ENCODE measurements around the gene WDR43. TPM values are rescaled to one million over a fixed set of nuclear protein-coding genes. Genes with fewer than 3 reads are reported as not detected.

Gene WDR43
- total and polyA plus RNA-seq, 2 experiments from 2014 or later, result 101 to 140 TPM

DNA sequence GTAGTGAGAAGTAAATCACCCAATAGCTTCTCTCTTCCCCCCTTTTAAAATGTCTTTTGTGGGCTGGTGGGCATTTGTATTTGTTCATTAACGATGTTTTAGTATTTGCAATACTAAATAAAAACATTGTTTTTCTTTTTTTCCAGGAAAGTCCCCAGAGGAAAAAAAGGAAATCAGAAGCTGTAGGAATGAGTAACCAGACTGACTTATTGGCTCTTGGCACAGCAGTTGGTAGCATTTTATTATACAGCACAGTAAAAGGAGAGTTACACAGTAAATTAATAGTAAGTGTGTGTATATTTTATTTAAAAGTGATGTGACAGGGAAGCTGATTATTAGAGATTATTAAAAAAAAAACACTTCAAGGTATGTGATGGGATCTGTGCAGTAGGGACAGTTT lies 7.4 kb downstream of the WDR43 start:
- peaks cover 24% of the 10 kb centered on the region for H3K4me1 ChIP-seq (ENCODE audit: insufficient read depth)
- TF ChIP-seq ZNF331 (CRISPR knock-in tag; IDR thresholded peaks at IDR 0.05; ENCODE audit: low read depth), result no peak
- no peak for TF ChIP-seq JUNB (IDR thresholded peaks at IDR 0.05; ENCODE audit: unreplicated experiment)
- TF ChIP-seq EZH2phosphoT487 (IDR thresholded peaks at IDR 0.05; ENCODE audit: unreplicated experiment), result no peak
- TF ChIP-seq CTCF (conservative IDR thresholded peaks at IDR 0.05; ENCODE audit: low read depth in 2 of 2), result no peak
- TF ChIP-seq, protein P1, sequence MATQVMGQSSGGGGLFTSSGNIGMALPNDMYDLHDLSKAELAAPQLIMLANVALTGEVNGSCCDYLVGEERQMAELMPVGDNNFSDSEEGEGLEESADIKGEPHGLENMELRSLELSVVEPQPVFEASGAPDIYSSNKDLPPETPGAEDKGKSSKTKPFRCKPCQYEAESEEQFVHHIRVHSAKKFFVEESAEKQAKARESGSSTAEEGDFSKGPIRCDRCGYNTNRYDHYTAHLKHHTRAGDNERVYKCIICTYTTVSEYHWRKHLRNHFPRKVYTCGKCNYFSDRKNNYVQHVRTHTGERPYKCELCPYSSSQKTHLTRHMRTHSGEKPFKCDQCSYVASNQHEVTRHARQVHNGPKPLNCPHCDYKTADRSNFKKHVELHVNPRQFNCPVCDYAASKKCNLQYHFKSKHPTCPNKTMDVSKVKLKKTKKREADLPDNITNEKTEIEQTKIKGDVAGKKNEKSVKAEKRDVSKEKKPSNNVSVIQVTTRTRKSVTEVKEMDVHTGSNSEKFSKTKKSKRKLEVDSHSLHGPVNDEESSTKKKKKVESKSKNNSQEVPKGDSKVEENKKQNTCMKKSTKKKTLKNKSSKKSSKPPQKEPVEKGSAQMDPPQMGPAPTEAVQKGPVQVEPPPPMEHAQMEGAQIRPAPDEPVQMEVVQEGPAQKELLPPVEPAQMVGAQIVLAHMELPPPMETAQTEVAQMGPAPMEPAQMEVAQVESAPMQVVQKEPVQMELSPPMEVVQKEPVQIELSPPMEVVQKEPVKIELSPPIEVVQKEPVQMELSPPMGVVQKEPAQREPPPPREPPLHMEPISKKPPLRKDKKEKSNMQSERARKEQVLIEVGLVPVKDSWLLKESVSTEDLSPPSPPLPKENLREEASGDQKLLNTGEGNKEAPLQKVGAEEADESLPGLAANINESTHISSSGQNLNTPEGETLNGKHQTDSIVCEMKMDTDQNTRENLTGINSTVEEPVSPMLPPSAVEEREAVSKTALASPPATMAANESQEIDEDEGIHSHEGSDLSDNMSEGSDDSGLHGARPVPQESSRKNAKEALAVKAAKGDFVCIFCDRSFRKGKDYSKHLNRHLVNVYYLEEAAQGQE (IDR thresholded peaks at IDR 0.05; ENCODE audit: unreplicated experiment), result no peak
- no peak for TF ChIP-seq CREB1 (CRISPR knock-in tag; IDR thresholded peaks at IDR 0.05; ENCODE audit: low read depth)
- TF ChIP-seq STAT1 (IDR thresholded peaks at IDR 0.05; ENCODE audit: unreplicated experiment), result no peak
- TF ChIP-seq, protein P2, sequence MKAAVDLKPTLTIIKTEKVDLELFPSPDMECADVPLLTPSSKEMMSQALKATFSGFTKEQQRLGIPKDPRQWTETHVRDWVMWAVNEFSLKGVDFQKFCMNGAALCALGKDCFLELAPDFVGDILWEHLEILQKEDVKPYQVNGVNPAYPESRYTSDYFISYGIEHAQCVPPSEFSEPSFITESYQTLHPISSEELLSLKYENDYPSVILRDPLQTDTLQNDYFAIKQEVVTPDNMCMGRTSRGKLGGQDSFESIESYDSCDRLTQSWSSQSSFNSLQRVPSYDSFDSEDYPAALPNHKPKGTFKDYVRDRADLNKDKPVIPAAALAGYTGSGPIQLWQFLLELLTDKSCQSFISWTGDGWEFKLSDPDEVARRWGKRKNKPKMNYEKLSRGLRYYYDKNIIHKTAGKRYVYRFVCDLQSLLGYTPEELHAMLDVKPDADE (IDR thresholded peaks at IDR 0.05), result no peak
- TF ChIP-seq ZNF114 (CRISPR knock-in tag; IDR thresholded peaks at IDR 0.05), result no peak
- H3K27me3 Mint-ChIP-seq (ENCODE audit: insufficient read depth, low read depth, poor library complexity), result peaks cover under 1% of the 10 kb centered on the region
- H3K27ac Mint-ChIP-seq, result no peak overlapping the region
- DNase-seq (ENCODE audit: low spot score) (no peak), ATAC-seq (no peak)
- H3F3A ChIP-seq (replicated peaks; ENCODE audit: low read depth), result peaks cover 1% of the 10 kb centered on the region; the same call in 1 of the 2 replicates
- no peaks in the 10 kb centered on the region for H3K9me3 Mint-ChIP-seq
- H3K27ac ChIP-seq (ENCODE audit: low read depth), result no peak overlapping the region
- H3K79me2 ChIP-seq (replicated peaks; ENCODE audit: insufficient read depth), result peaks cover 100% of the 10 kb centered on the region
- H4K20me1 ChIP-seq (replicated peaks; ENCODE audit: insufficient read depth), result peaks cover 87% of the 10 kb centered on the region
- H3K36me3 Mint-ChIP-seq (ENCODE audit: low read depth), result peaks cover 48% of the 10 kb centered on the region
- no peak overlapping the region for H3K4me3 Mint-ChIP-seq
- H3K36me3 ChIP-seq (ENCODE audit: insufficient read depth), result peaks cover 38% of the 10 kb centered on the region
- peaks cover 31% of the 10 kb centered on the region for H3K4me1 Mint-ChIP-seq
- no peak overlapping the region for H2AFZ ChIP-seq
- H3K9me2 ChIP-seq (ENCODE audit: insufficient read depth), result no peaks in the 10 kb centered on the region
- no peak overlapping the region for H3K4me2 ChIP-seq
- no peaks in the 10 kb centered on the region for H3K27me3 ChIP-seq (ENCODE audit: insufficient read depth)
- H3K4me3 ChIP-seq, result no peak overlapping the region

GRCh38 chr2:28902584-28902983 lies 8.1 kb downstream of the WDR43 start:
- Mint-ChIP-seq H3K4me3 (no peak overlapping the region), H3K4me1 (peaks cover 26% of the 10 kb centered on the region), H3K36me3 (ENCODE audit: low read depth) (peaks cover 54% of the 10 kb centered on the region), H3K9me3 (no peaks in the 10 kb centered on the region), H3K27ac (no peak overlapping the region), H3K27me3 (ENCODE audit: insufficient read depth, low read depth, poor library complexity) (no peaks in the 10 kb centered on the region)
- peaks cover 16% of the 10 kb centered on the region for H3K4me1 ChIP-seq (ENCODE audit: insufficient read depth)
- H3K79me2 ChIP-seq (replicated peaks; ENCODE audit: insufficient read depth), result peaks cover 100% of the 10 kb centered on the region
- H4K20me1 ChIP-seq (replicated peaks; ENCODE audit: insufficient read depth), result peaks cover 86% of the 10 kb centered on the region
- no peak for DNase-seq (ENCODE audit: low spot score)
- ATAC-seq, result no peak
- no peaks in the 10 kb centered on the region for H3K27me3 ChIP-seq (ENCODE audit: insufficient read depth)
- no peak for TF ChIP-seq ZNF331 (CRISPR knock-in tag; IDR thresholded peaks at IDR 0.05; ENCODE audit: low read depth)
- TF ChIP-seq EZH2 (IDR thresholded peaks at IDR 0.05; ENCODE audit: low read depth, unreplicated experiment), result no peak
- TF ChIP-seq, protein P1 (IDR thresholded peaks at IDR 0.05; ENCODE audit: unreplicated experiment), result no peak
- TF ChIP-seq POLR2AphosphoS5 (IDR thresholded peaks at IDR 0.05; ENCODE audit: low read depth), result no peak
- no peak for TF ChIP-seq EZH2phosphoT487 (IDR thresholded peaks at IDR 0.05; ENCODE audit: unreplicated experiment)
- no peak for TF ChIP-seq JUNB (IDR thresholded peaks at IDR 0.05; ENCODE audit: unreplicated experiment)
- no peak for TF ChIP-seq ZNF114 (CRISPR knock-in tag; IDR thresholded peaks at IDR 0.05)
- peaks cover 4% of the 10 kb centered on the region; the same call in 1 of the 2 replicates for H3F3A ChIP-seq (replicated peaks; ENCODE audit: low read depth)
- H3K4me2 ChIP-seq, result no peak overlapping the region
- no peak overlapping the region for H3K4me3 ChIP-seq
- H3K36me3 ChIP-seq (ENCODE audit: insufficient read depth), result peaks cover 46% of the 10 kb centered on the region
- H3K27ac ChIP-seq (ENCODE audit: low read depth), result no peak overlapping the region
- no peaks in the 10 kb centered on the region for H3K9me2 ChIP-seq (ENCODE audit: insufficient read depth)
- H2AFZ ChIP-seq, result no peak overlapping the region

Data from GM23338 (cell line).